Gastroesophageal sphincter (tissue), 4 donors: Measurements from ENCODE around the gene VPS33B. TPM values are rescaled to one million over a fixed set of nuclear protein-coding genes. Genes with fewer than 3 reads are reported as not detected.
A peak's percentile ranks its signal among the peaks of the same experiment; 100 is the strongest.
"Not testable (repeated sequence)": the region's sequence is repeated elsewhere in the genome, so short reads cannot be mapped to it uniquely, and the experiment has no call there.

Source experiments
- ATAC-seq: fragments of 150-250 bp; one replicate; pipeline ENCODE4 v1.9.1; 2016; ENCODE audit warnings: mild to moderate bottlenecking, moderate library complexity
- H3K27ac ChIP-seq, 4 donors: fragments of 200-600 bp; sonication (generic) in 3 of 4; 1 replicate in 3 of 4; 2 replicates in 1 of 4; pipeline ENCODE4 v1.5.1; 2016 to 2019
- H3K27me3 ChIP-seq: fragments of 200-600 bp; sonication (generic); one replicate; pipeline ENCODE4 v1.5.1; 2019
- H3K36me3 ChIP-seq, 2 donors: fragments of 200-600 bp; sonication (generic); one replicate each; pipeline ENCODE4 v1.5.1; 2019; ENCODE audit warnings: control low read depth in 1 of 2
- H3K4me1 ChIP-seq, 3 donors: fragments of 200-600 bp; sonication (generic); 1 replicate in 2 of 3; 2 replicates in 1 of 3; pipeline ENCODE4 v1.5.1; 2016 to 2019; ENCODE audit warnings: control low read depth in 2 of 3
- H3K4me3 ChIP-seq, 2 donors: fragments of 200-600 bp; sonication (generic); one replicate each; pipeline ENCODE4 v1.5.1; 2019; ENCODE audit warnings: mild to moderate bottlenecking in 1 of 2, moderate library complexity in 1 of 2
- H3K9me3 ChIP-seq, 3 donors: fragments of 200-600 bp; sonication (generic); one replicate each; pipeline ENCODE4 v1.5.1; 2017 to 2019; ENCODE audit warnings: control low read depth in 2 of 3
- EP300 ChIP-seq: sonication (generic); formaldehyde crosslinking; IDR thresholded peaks from one replicate; pipeline ENCODE4 v1.6.1; 2017; ENCODE audit warnings: antibody characterized with exemption, mild to moderate bottlenecking
- POLR2A ChIP-seq, 2 donors: fragments of 450-650 bp; IDR thresholded peaks; one replicate each; pipeline ENCODE4 v1.6.1; 2017; ENCODE audit warnings: antibody characterized with exemption in 2 of 2, mild to moderate bottlenecking in 2 of 2, moderate library complexity in 1 of 2
- POLR2AphosphoS5 ChIP-seq: sonication (generic); formaldehyde crosslinking; IDR thresholded peaks from one replicate; pipeline ENCODE4 v1.6.1; 2017; ENCODE audit warnings: antibody characterized with exemption
- WGBS, 2 donors: methylation state at CpG; one replicate each; pipeline ENCODE4 v1.1.5; 2018; ENCODE audit warnings: low coverage in 1 of 2; 5-methylcytosine and 5-hydroxymethylcytosine counted together
- total RNA-seq, 4 donors: library from RNA; depleted of rRNA; stranded (reverse); fragments of >200 nt; gene quantifications; one replicate each; pipeline ENCODE4 v1.1.0, GENCODE V29; 2016
- TF ChIP-seq, protein P1 (sequence below), 4 experiments: fragments of 200-600 bp in 2 of 4; fragments of 450-650 bp in 2 of 4; sonication (generic) in 1 of 4; IDR thresholded peaks; one replicate each; pipeline ENCODE4 v1.5.1; 2017 to 2019; ENCODE audit warnings: antibody characterized with exemption in 4 of 4, mild to moderate bottlenecking in 2 of 4, moderate library complexity in 2 of 4

VPS33B gene
- total RNA-seq, 4 donors from 2014 or later: 7.8 to 12.8 (median 10.1) TPM

DNA sequence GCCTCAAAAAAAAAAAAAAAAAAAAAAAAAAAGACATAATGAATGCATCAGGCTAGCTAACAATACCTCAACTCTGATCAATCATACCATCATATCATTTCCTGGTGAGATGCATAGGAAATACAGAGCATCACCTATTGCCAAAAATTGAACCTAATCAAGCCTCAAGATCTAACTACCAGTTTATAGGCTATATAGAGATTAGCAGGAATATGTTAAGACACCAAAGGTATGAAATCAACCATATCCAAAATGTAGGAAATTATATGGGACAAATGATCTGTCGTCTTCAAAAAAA, 387 bp upstream of the VPS33B start:
- H3K36me3 ChIP-seq: peaks cover 0 to 3% of the 10 kb centered on the region in 2 donors
- 18 to 25% methylated on average over 1 of the region's 1 CpG for WGBS, 2 donors
- peak overlapping the region; percentile 88 for H3K4me3 ChIP-seq
- peaks cover 0 to 35% (median 11%) of the 10 kb centered on the region in 3 donors for H3K4me1 ChIP-seq
- H3K27me3 ChIP-seq: no peaks in the 10 kb centered on the region
- no peak for ATAC-seq
- no peaks in the 10 kb centered on the region for H3K9me3 ChIP-seq
- peak overlapping the region; percentile 5 to 83 (median 80) for H3K27ac ChIP-seq
- TF ChIP-seq, protein P1, sequence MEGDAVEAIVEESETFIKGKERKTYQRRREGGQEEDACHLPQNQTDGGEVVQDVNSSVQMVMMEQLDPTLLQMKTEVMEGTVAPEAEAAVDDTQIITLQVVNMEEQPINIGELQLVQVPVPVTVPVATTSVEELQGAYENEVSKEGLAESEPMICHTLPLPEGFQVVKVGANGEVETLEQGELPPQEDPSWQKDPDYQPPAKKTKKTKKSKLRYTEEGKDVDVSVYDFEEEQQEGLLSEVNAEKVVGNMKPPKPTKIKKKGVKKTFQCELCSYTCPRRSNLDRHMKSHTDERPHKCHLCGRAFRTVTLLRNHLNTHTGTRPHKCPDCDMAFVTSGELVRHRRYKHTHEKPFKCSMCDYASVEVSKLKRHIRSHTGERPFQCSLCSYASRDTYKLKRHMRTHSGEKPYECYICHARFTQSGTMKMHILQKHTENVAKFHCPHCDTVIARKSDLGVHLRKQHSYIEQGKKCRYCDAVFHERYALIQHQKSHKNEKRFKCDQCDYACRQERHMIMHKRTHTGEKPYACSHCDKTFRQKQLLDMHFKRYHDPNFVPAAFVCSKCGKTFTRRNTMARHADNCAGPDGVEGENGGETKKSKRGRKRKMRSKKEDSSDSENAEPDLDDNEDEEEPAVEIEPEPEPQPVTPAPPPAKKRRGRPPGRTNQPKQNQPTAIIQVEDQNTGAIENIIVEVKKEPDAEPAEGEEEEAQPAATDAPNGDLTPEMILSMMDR (IDR thresholded peaks at IDR 0.05): no peak
- TF ChIP-seq POLR2A (IDR thresholded peaks at IDR 0.05) (no peak), POLR2AphosphoS5 (no peak), EP300 (no peak)

DNA sequence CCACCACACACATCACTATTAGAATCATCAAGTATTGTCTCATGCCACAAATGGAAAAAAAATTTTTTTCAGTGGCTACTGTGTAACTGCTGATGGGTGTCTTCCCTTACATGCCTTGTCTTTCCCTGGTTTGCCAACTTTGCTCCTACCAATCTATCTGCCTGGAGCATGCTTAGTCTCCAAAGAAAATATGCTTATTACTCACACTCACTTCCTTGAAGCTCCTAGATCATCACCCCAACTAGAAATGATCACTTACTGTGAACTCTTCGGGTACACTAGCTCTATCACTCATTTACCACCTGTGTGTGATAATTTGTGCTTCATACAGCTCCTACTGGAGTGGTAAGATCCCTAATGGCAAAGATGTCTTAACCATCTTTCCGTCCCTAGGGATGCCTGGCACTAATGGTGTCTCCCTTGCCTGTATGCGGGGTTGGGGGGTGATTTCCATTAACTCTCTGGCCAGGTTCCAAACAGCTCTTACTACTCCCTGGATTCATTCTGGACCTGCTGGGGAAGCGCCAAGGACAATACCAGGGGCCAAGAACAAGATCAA, 799 bp downstream of the VPS33B start:
- H3K27ac ChIP-seq: peak overlapping the region in 3 of 4 donors; percentile 79 to 83 (median 82)
- no peaks in the 10 kb centered on the region for H3K27me3 ChIP-seq
- no peaks in the 10 kb centered on the region for H3K9me3 ChIP-seq
- 0 to 15% methylated on average over 2 to 3 of the region's 4 CpGs for WGBS, 2 donors
- TF ChIP-seq POLR2AphosphoS5: no peak
- TF ChIP-seq, protein P1 (IDR thresholded peaks at IDR 0.05): no peak
- no peak for TF ChIP-seq EP300
- TF ChIP-seq POLR2A (IDR thresholded peaks at IDR 0.05): no peak
- peaks cover 0 to 35% (median 11%) of the 10 kb centered on the region in 3 donors for H3K4me1 ChIP-seq
- H3K4me3 ChIP-seq: peak overlapping the region; percentile 88
- peak; percentile 12 for ATAC-seq
- peaks cover 0 to 12% of the 10 kb centered on the region in 2 donors for H3K36me3 ChIP-seq

DNA sequence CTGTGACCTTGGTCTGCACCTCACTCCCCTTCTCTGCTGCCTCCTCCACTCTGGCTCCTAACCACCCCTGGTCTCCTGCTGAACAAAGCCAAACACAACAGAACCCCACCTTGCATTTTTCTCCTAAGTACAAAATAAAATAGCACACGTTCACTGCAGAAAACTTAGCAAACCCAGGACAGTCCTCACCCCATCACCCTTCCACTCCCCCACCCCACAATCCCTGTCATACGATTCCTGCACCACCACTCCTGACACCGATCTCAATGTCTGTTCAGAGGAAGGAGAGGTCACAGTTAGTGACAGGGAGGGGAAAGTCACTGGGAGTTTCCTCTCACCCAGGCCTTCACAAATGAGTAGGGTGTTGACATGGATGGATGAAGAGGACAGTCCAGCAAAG, 4.2 kb downstream of the VPS33B start:
- no peaks in the 10 kb centered on the region for H3K27me3 ChIP-seq
- H3K36me3 ChIP-seq: peaks cover 0 to 46% of the 10 kb centered on the region in 2 donors
- 59 to 67% methylated on average over 3 of the region's 3 CpGs for WGBS, 2 donors
- no peak overlapping the region for H3K27ac ChIP-seq
- no peak overlapping the region for H3K4me3 ChIP-seq
- H3K4me1 ChIP-seq: peaks cover 0 to 34% (median 11%) of the 10 kb centered on the region in 3 donors
- ATAC-seq: no peak
- no peaks in the 10 kb centered on the region for H3K9me3 ChIP-seq
- TF ChIP-seq POLR2AphosphoS5: no peak
- TF ChIP-seq, protein P1 (IDR thresholded peaks at IDR 0.05): no peak
- TF ChIP-seq POLR2A (IDR thresholded peaks at IDR 0.05): no peak
- TF ChIP-seq EP300: no peak

DNA sequence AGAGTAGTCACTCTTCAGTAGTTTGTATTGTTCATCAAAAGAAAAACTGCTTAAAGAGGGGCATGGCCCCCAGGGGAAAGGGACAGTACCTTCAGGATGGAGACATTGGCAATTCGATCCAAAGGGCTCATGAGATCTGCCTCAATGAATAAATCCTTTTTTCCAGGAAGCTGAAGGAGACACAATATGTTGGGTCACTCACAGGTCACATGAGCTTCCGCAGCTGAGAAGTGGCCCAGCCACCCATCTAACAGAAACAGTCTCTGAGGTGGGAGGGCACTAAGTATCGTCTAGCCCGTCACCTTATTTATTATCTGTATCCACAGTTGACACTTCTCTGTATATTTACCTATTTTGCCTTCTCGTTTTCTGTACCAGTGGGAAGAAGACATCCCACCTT, 4.7 kb downstream of the VPS33B start:
- ATAC-seq: no peak
- Histone ChIP-seq H3K27me3 (no peaks in the 10 kb centered on the region), H3K27ac (no peak overlapping the region), H3K9me3 (no peaks in the 10 kb centered on the region), H3K4me1 (peaks cover 0 to 30% (median 11%) of the 10 kb centered on the region in 3 donors), H3K4me3 (no peak overlapping the region), H3K36me3 (peaks cover 0 to 51% of the 10 kb centered on the region in 2 donors)
- WGBS, 2 donors: 57 to 75% methylated on average over 3 to 5 of the region's 5 CpGs
- TF ChIP-seq POLR2A (IDR thresholded peaks at IDR 0.05): no peak
- no peak for TF ChIP-seq EP300
- TF ChIP-seq, protein P1 (IDR thresholded peaks at IDR 0.05): no peak
- TF ChIP-seq POLR2AphosphoS5: no peak

DNA sequence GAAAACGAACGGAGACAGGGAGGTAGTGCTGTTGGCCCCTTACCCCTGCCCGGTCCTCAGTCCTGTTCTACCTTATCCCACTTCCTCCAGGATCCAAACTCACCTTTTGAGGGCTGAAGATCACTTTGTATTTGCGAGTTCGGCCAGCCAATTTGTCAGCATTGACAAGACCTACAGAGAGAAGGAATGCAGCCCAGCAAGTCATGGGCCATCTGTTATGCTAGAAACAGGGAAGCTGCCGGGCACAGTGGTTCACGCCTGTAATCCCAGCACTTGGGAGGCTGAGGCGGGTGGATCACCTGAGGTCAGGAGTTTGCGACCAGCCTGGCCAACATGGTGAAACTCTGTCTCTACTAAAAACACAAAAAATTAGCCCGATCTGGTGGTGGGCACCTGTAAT, 8.7 kb downstream of the VPS33B start:
- peaks cover 0 to 91% of the 10 kb centered on the region in 2 donors for H3K36me3 ChIP-seq
- H3K27ac ChIP-seq, H3K4me1 ChIP-seq, H3K9me3 ChIP-seq, ATAC-seq, H3K4me3 ChIP-seq, H3K27me3 ChIP-seq: not testable (repeated sequence)
- WGBS, 2 donors: 92 to 100% methylated on average over 4 to 6 of the region's 10 CpGs
